Keratinocyte (primary cell): ENCODE measurements around the gene CUEDC2.

Source experiments
- CTCF ChIP-seq, 3 experiments: IDR thresholded peaks in 1 of 3; conservative IDR thresholded peaks in 1 of 3; optimal IDR thresholded peaks in 1 of 3; 2 replicates in 2 of 3; 3 replicates in 1 of 3; pipeline versions ENCODE3 to v1.5.1; 2011; ENCODE audit warnings: low read length in 3 of 3, mild to moderate bottlenecking in 3 of 3, moderate library complexity in 2 of 3, control low read depth in 1 of 3, inconsistent platforms in 1 of 3; ENCODE audit not compliant: insufficient read depth in 2 of 3; ENCODE audit errors: extremely low read depth in 1 of 3
- EZH2 ChIP-seq: IDR thresholded peaks from one replicate; pipeline ENCODE4 v1.6.1; 2012; ENCODE audit warnings: inconsistent platforms, mild to moderate bottlenecking, low read length, moderate library complexity

- TF ChIP-seq CTCF (optimal IDR thresholded peaks at IDR 0.05 in 1 of 3, IDR thresholded peaks at IDR 0.05 in 1 of 3, conservative IDR thresholded peaks at IDR 0.05 in 1 of 3; ENCODE audit: extremely low read depth in 1 of 3, insufficient read depth in 2 of 3, low read length in 3 of 3) (no peak), EZH2 (no peak)
Observed at GRCh38 chr10:102438374-102438773, 6.0 kb upstream of the CUEDC2 start.
